ENCODE measurements around the gene ACAD11. TPM values are rescaled to one million over a fixed set of nuclear protein-coding genes. Genes with fewer than 3 reads are reported as not detected.

ACAD11 gene
- total RNA-seq, 1 experiment from 2014 or later: 15.4 TPM

DNA sequence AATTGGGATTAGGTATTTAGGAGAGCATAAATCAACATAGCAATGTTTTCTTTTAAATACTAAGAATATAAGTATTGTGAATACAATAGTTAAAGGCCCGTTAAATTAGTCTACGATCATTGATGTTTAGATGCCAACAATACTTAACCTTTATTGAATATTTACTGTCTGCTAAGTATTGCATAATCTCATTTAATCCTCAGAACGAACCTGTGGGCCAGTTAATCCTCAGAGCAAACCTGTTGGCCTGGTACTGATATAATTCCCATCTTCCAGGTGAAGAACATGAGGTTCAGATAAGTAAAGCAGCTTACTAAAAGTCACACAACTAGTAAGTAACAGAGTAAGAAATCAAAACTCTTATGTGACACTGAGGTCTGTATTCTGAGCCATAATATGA, 119.9 kb downstream of the ACAD11 start:
- H3K4me3 ChIP-seq (ENCODE audit: low read depth in 2 of 2, low read length in 2 of 2): no peak overlapping the region
- no peak overlapping the region for H3K27ac ChIP-seq (ENCODE audit: low read length)
- H3K9me3 ChIP-seq (ENCODE audit: control insufficient read depth, insufficient read depth, low read depth, low read length): no peaks in the 10 kb centered on the region
- H3K27me3 ChIP-seq (ENCODE audit: control insufficient read depth, insufficient read depth, low read length): no peaks in the 10 kb centered on the region
- in situ Hi-C loops (cut with HindIII; ENCODE audit: low pct_unique_long_range_greater_than_20kb, low sequenced_read_pairs): no loop called here
- intact Hi-C loops (cut with micrococcal nuclease; ENCODE audit: unreplicated experiment): no loop called here
- POLR2A ChIA-PET: no interaction called here
- H3K36me3 ChIP-seq (ENCODE audit: control insufficient read depth, insufficient read depth, low read length): peaks cover 19% of the 10 kb centered on the region
- ATAC-seq (no peak), DNase-seq (ENCODE audit: low read depth, low spot score) (no peak)
- CTCF ChIA-PET: no interaction called here
- no peaks in the 10 kb centered on the region for H3K4me1 ChIP-seq (ENCODE audit: control insufficient read depth, insufficient read depth, low read length)
- TF ChIP-seq, protein P1, sequence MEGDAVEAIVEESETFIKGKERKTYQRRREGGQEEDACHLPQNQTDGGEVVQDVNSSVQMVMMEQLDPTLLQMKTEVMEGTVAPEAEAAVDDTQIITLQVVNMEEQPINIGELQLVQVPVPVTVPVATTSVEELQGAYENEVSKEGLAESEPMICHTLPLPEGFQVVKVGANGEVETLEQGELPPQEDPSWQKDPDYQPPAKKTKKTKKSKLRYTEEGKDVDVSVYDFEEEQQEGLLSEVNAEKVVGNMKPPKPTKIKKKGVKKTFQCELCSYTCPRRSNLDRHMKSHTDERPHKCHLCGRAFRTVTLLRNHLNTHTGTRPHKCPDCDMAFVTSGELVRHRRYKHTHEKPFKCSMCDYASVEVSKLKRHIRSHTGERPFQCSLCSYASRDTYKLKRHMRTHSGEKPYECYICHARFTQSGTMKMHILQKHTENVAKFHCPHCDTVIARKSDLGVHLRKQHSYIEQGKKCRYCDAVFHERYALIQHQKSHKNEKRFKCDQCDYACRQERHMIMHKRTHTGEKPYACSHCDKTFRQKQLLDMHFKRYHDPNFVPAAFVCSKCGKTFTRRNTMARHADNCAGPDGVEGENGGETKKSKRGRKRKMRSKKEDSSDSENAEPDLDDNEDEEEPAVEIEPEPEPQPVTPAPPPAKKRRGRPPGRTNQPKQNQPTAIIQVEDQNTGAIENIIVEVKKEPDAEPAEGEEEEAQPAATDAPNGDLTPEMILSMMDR (IDR thresholded peaks at IDR 0.05): no peak
- TF ChIP-seq, protein P2, sequence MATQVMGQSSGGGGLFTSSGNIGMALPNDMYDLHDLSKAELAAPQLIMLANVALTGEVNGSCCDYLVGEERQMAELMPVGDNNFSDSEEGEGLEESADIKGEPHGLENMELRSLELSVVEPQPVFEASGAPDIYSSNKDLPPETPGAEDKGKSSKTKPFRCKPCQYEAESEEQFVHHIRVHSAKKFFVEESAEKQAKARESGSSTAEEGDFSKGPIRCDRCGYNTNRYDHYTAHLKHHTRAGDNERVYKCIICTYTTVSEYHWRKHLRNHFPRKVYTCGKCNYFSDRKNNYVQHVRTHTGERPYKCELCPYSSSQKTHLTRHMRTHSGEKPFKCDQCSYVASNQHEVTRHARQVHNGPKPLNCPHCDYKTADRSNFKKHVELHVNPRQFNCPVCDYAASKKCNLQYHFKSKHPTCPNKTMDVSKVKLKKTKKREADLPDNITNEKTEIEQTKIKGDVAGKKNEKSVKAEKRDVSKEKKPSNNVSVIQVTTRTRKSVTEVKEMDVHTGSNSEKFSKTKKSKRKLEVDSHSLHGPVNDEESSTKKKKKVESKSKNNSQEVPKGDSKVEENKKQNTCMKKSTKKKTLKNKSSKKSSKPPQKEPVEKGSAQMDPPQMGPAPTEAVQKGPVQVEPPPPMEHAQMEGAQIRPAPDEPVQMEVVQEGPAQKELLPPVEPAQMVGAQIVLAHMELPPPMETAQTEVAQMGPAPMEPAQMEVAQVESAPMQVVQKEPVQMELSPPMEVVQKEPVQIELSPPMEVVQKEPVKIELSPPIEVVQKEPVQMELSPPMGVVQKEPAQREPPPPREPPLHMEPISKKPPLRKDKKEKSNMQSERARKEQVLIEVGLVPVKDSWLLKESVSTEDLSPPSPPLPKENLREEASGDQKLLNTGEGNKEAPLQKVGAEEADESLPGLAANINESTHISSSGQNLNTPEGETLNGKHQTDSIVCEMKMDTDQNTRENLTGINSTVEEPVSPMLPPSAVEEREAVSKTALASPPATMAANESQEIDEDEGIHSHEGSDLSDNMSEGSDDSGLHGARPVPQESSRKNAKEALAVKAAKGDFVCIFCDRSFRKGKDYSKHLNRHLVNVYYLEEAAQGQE (IDR thresholded peaks at IDR 0.05; ENCODE audit: insufficient read depth in 1 of 2, low read depth in 2 of 2, low read length in 1 of 2): no peak
- TF ChIP-seq POLR2AphosphoS5 (IDR thresholded peaks at IDR 0.05; ENCODE audit: low read depth, low read length) (no peak), TCF7L2 (IDR thresholded peaks at IDR 0.05; ENCODE audit: low read depth, low read length) (no peak)
- BruUV-seq (replicated peaks): no TSS peak

DNA sequence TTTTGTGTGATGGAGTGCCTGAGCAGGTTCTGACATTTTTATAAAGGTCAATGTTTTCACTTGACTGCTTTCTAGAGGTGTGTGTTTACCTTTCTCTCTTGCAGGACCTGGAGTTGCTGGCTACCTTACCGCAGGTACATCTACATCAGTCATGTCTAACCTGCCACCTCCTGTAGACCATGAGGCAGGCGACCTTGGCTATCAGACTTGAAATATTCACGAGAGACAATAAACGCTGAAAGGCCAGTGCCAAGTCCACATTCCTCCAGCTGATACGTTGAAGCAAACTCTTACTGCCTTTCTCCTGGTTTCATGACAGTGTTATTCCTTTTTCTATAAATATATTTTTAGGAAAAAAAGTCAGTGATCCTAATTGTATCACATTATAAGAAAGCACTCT, 121.5 kb downstream of the ACAD11 start:
- H3K9me3 ChIP-seq (ENCODE audit: control insufficient read depth, insufficient read depth, low read depth, low read length): no peaks in the 10 kb centered on the region
- no peak overlapping the region for H3K27ac ChIP-seq (ENCODE audit: low read length)
- peaks cover 19% of the 10 kb centered on the region for H3K36me3 ChIP-seq (ENCODE audit: control insufficient read depth, insufficient read depth, low read length)
- no peak overlapping the region for H3K4me3 ChIP-seq (ENCODE audit: low read depth in 2 of 2, low read length in 2 of 2)
- POLR2A ChIA-PET: no interaction called here
- CTCF ChIA-PET: no interaction called here
- BruUV-seq (replicated peaks): no TSS peak
- no peak for ATAC-seq
- TF ChIP-seq POLR2AphosphoS5 (IDR thresholded peaks at IDR 0.05; ENCODE audit: low read depth, low read length) (no peak), TCF7L2 (IDR thresholded peaks at IDR 0.05; ENCODE audit: low read depth, low read length) (no peak), SIN3A (IDR thresholded peaks at IDR 0.05; ENCODE audit: borderline replicate concordance, insufficient read depth, low read depth, low read length) (no peak)
- TF ChIP-seq, protein P2 (IDR thresholded peaks at IDR 0.05; ENCODE audit: insufficient read depth in 1 of 2, low read depth in 2 of 2, low read length in 1 of 2): no peak
- TF ChIP-seq, protein P1 (IDR thresholded peaks at IDR 0.05): no peak
- in situ Hi-C loops (cut with HindIII; ENCODE audit: low pct_unique_long_range_greater_than_20kb, low sequenced_read_pairs): no loop called here
- intact Hi-C loops (cut with micrococcal nuclease; ENCODE audit: unreplicated experiment): no loop called here
- H3K4me1 ChIP-seq (ENCODE audit: control insufficient read depth, insufficient read depth, low read length): no peaks in the 10 kb centered on the region
- DNase-seq (ENCODE audit: low read depth, low spot score): no peak
- no peaks in the 10 kb centered on the region for H3K27me3 ChIP-seq (ENCODE audit: control insufficient read depth, insufficient read depth, low read length)
